Purkinje cell (primary cell): ENCODE data around the gene PFN2. TPM values are rescaled to one million over a fixed set of nuclear protein-coding genes. Genes with fewer than 3 reads are reported as not detected.

Source experiments
- polyA plus RNA-seq: library from polyadenylated mRNA; unstranded; fragments of >200 nt; fragmentation: Nextera tagmentation; gene quantifications from 2 replicates; pipeline ENCODE4 v1.2.1, GENCODE V29; 2014

The PFN2 gene, protein sequence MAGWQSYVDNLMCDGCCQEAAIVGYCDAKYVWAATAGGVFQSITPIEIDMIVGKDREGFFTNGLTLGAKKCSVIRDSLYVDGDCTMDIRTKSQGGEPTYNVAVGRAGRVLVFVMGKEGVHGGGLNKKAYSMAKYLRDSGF
- 155 and 177 TPM in 2 replicates for polyA plus RNA-seq

GRCh38 chr3:149970716-149971402 is at the start of gene PFN2:
Gene PFN2 (minus strand): TSS chr3:149970895. CDS start chr3:149970856, 39 bp downstream.

Other genes starting within 250 kb of the PFN2 start
- gene COMMD2, start 218.4 kb downstream of the PFN2 start, polyA plus RNA-seq, result 18.5 and 19.8 TPM in 2 replicates
- gene ANKUB1, start 178.3 kb downstream of the PFN2 start, polyA plus RNA-seq, result not detected in 2 replicates
- 267 and 428 TPM in 2 replicates for gene RNF13, start 157.7 kb downstream of the PFN2 start, polyA plus RNA-seq